ENCODE measurements around the gene UMODL1.

UMODL1 gene

GRCh38 chr21:42039470-42039901 is 31.6 kb upstream of the UMODL1 start:
- DNase-seq = no peak

- DNase-seq = no peak
Measured at GRCh38 chr21:42039911-42040351, 31.2 kb upstream of the UMODL1 start.

- no peak for DNase-seq
Measured at GRCh38 chr21:42040411-42041180, 30.5 kb upstream of the UMODL1 start.

GRCh38 chr21:42041246-42041645 is 29.9 kb upstream of the UMODL1 start:
- no peak for DNase-seq

GRCh38 chr21:42041711-42042110 is 29.4 kb upstream of the UMODL1 start:
- no peak for DNase-seq

- no peak for DNase-seq
Measured at GRCh38 chr21:42042651-42043050, 28.5 kb upstream of the UMODL1 start.

- no peak for DNase-seq
Measured at GRCh38 chr21:42043201-42043895, 27.8 kb upstream of the UMODL1 start.

GRCh38 chr21:42043961-42044360 is 27.2 kb upstream of the UMODL1 start:
- DNase-seq = no peak

- no peak for DNase-seq
Measured at GRCh38 chr21:42044871-42045495, 26.1 kb upstream of the UMODL1 start.

GRCh38 chr21:42047821-42048613 is 23.1 kb upstream of the UMODL1 start:
- DNase-seq = no peak

- DNase-seq = no peak
Measured at GRCh38 chr21:42048870-42049577, 22.1 kb upstream of the UMODL1 start.

- DNase-seq = no peak
Measured at GRCh38 chr21:42049578-42050430, 21.3 kb upstream of the UMODL1 start.

GRCh38 chr21:42051788-42052187 is 19.3 kb upstream of the UMODL1 start:
- no peak for DNase-seq

GRCh38 chr21:42055425-42055824 is 15.7 kb upstream of the UMODL1 start:
- no peak for DNase-seq

GRCh38 chr21:42056468-42056867 is 14.6 kb upstream of the UMODL1 start:
- DNase-seq = no peak

- no peak for DNase-seq
Measured at GRCh38 chr21:42056996-42057689, 14.0 kb upstream of the UMODL1 start.

GRCh38 chr21:42057851-42058437 is 13.2 kb upstream of the UMODL1 start:
- DNase-seq = no peak

GRCh38 chr21:42058631-42059111 is 12.4 kb upstream of the UMODL1 start:
- DNase-seq = no peak

- DNase-seq = no peak
Measured at GRCh38 chr21:42059141-42059540, 12.0 kb upstream of the UMODL1 start.

GRCh38 chr21:42059721-42060120 is 11.4 kb upstream of the UMODL1 start:
- DNase-seq = no peak

Data from activated naive CD4-positive, alpha-beta T cell (primary cell).